HepG2 (cell line): ENCODE measurements around the gene GALNT17.

ENCODE experiments used
- CREB1 ChIP-seq, 2 experiments: fragments of 450-650 bp in 1 of 2; IDR thresholded peaks; 2 replicates each; pipeline ENCODE4 v1.6.1; 2016 to 2017; ENCODE audit warnings: control low read depth in 1 of 2, mild to moderate bottlenecking in 1 of 2, missing compliant biosample characterization in 1 of 2, missing genetic modification characterization in 1 of 2
- EP300 ChIP-seq, 3 experiments: sonication (generic) in 1 of 3; formaldehyde crosslinking in 1 of 3; IDR thresholded peaks; 2 replicates each; pipeline versions ENCODE4 v1.5.1 to v1.6.1; 2011 to 2020; ENCODE audit warnings: low read depth in 2 of 3, low read length in 2 of 3, borderline replicate concordance in 1 of 3, improper control_type of control experiment in 1 of 3, mild to moderate bottlenecking in 1 of 3, missing genetic modification reagents in 1 of 3, moderate library complexity in 1 of 3
- GABPA ChIP-seq, 2 experiments: IDR thresholded peaks; 2 replicates each; pipeline ENCODE4 v1.6.1; 2011 to 2016; ENCODE audit warnings: low read depth in 2 of 2, low read length in 1 of 2, missing biosample characterization in 1 of 2, missing genetic modification characterization in 1 of 2
- POLR2A ChIP-seq, 2 experiments: IDR thresholded peaks; 2 replicates each; pipeline ENCODE4 v1.6.1; 2011; ENCODE audit warnings: low read depth in 2 of 2, low read length in 2 of 2, mild to moderate bottlenecking in 1 of 2, moderate library complexity in 1 of 2; ENCODE audit not compliant: insufficient read depth in 1 of 2
- ZBTB25 ChIP-seq: IDR thresholded peaks from 2 replicates; pipeline ENCODE4 v1.6.1; 2018; ENCODE audit warnings: missing genetic modification reagents
- ZBTB38 ChIP-seq: sonication (generic); formaldehyde crosslinking; IDR thresholded peaks from 2 replicates; pipeline ENCODE4 v1.5.1; 2020; ENCODE audit warnings: mild to moderate bottlenecking, missing genetic modification reagents
- ZNF589 ChIP-seq: sonication (generic); formaldehyde crosslinking; conservative IDR thresholded peaks from 2 replicates; pipeline ENCODE4 v1.8.0; 2022; ENCODE audit warnings: mild to moderate bottlenecking, moderate library complexity, missing genetic modification reagents
- ZNF780A ChIP-seq: sonication (generic); formaldehyde crosslinking; IDR thresholded peaks from 2 replicates; pipeline ENCODE4 v1.8.0; 2022; ENCODE audit warnings: mild to moderate bottlenecking, missing genetic modification reagents, moderate library complexity
- ZNF891 ChIP-seq: sonication (generic); formaldehyde crosslinking; IDR thresholded peaks from 2 replicates; pipeline ENCODE4 v1.5.0; 2020; ENCODE audit warnings: mild to moderate bottlenecking, missing genetic modification reagents
- TF ChIP-seq, protein P1 (sequence below): sonication (generic); formaldehyde crosslinking; IDR thresholded peaks from 2 replicates; pipeline ENCODE4 v1.9.0; 2021; ENCODE audit warnings: missing genetic modification reagents, borderline replicate concordance
- TF ChIP-seq, protein P2 (sequence below): sonication (generic); formaldehyde crosslinking; IDR thresholded peaks from 2 replicates; pipeline ENCODE4 v1.5.0; 2020; ENCODE audit warnings: missing genetic modification reagents, mild to moderate bottlenecking, borderline replicate concordance
- TF ChIP-seq, protein P3 (sequence below): sonication (generic); formaldehyde crosslinking; IDR thresholded peaks from 2 replicates; pipeline ENCODE4 v1.5.0; 2020; ENCODE audit warnings: mild to moderate bottlenecking, missing genetic modification reagents, moderate library complexity
- TF ChIP-seq, protein P4 (sequence below), 2 experiments: IDR thresholded peaks; 2 replicates each; pipeline ENCODE4 v1.6.1; 2011 to 2012; ENCODE audit warnings: low read length in 2 of 2, borderline replicate concordance in 1 of 2, low read depth in 1 of 2, mild to moderate bottlenecking in 1 of 2, moderate library complexity in 1 of 2

DNA sequence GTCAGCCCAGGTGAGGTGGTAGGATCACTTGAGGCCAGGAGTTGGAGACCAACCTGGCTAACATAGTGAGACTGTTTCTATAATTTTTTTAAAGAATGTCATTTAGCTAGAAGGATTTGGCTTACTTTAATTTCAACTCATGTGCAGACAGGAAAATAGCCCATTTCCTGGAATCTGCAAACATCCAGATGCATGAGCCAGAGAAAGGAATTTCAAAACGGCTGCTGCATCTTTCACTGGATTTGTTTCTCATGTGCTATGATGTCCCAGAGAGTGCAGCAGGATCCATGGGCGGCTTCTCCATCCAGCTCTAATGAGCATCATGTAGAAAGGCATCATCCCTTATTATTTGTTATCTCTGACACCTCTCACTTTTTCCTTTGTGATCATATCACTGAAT, 149.3 kb downstream of the GALNT17 start:
- TF ChIP-seq CREB1 (IDR thresholded peaks at IDR 0.05) (no peak), CREB1 (CRISPR knock-in tag; IDR thresholded peaks at IDR 0.05) (no peak), POLR2A (IDR thresholded peaks at IDR 0.05; ENCODE audit: insufficient read depth in 1 of 2, low read depth in 2 of 2, low read length in 2 of 2) (no peak), ZBTB38 (no peak), ZBTB25 (CRISPR knock-in tag) (no peak), ZNF891 (CRISPR knock-in tag) (no peak), GABPA (IDR thresholded peaks at IDR 0.05; ENCODE audit: low read depth, low read length) (no peak), GABPA (CRISPR knock-in tag; IDR thresholded peaks at IDR 0.05; ENCODE audit: low read depth) (no peak), EP300 (IDR thresholded peaks at IDR 0.05; ENCODE audit: low read depth in 2 of 2, low read length in 2 of 2) (no peak), EP300 (CRISPR knock-in tag; IDR thresholded peaks at IDR 0.05; ENCODE audit: borderline replicate concordance) (no peak), ZNF780A (no peak), ZNF589 (CRISPR knock-in tag) (no peak)
- TF ChIP-seq, protein P1, sequence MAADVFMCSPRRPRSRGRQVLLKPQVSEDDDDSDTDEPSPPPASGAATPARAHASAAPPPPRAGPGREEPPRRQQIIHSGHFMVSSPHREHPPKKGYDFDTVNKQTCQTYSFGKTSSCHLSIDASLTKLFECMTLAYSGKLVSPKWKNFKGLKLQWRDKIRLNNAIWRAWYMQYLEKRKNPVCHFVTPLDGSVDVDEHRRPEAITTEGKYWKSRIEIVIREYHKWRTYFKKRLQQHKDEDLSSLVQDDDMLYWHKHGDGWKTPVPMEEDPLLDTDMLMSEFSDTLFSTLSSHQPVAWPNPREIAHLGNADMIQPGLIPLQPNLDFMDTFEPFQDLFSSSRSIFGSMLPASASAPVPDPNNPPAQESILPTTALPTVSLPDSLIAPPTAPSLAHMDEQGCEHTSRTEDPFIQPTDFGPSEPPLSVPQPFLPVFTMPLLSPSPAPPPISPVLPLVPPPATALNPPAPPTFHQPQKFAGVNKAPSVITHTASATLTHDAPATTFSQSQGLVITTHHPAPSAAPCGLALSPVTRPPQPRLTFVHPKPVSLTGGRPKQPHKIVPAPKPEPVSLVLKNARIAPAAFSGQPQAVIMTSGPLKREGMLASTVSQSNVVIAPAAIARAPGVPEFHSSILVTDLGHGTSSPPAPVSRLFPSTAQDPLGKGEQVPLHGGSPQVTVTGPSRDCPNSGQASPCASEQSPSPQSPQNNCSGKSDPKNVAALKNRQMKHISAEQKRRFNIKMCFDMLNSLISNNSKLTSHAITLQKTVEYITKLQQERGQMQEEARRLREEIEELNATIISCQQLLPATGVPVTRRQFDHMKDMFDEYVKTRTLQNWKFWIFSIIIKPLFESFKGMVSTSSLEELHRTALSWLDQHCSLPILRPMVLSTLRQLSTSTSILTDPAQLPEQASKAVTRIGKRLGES (CRISPR knock-in tag) = no peak
- TF ChIP-seq, protein P2, sequence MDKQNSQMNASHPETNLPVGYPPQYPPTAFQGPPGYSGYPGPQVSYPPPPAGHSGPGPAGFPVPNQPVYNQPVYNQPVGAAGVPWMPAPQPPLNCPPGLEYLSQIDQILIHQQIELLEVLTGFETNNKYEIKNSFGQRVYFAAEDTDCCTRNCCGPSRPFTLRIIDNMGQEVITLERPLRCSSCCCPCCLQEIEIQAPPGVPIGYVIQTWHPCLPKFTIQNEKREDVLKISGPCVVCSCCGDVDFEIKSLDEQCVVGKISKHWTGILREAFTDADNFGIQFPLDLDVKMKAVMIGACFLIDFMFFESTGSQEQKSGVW (CRISPR knock-in tag) = no peak
- TF ChIP-seq, protein P3, sequence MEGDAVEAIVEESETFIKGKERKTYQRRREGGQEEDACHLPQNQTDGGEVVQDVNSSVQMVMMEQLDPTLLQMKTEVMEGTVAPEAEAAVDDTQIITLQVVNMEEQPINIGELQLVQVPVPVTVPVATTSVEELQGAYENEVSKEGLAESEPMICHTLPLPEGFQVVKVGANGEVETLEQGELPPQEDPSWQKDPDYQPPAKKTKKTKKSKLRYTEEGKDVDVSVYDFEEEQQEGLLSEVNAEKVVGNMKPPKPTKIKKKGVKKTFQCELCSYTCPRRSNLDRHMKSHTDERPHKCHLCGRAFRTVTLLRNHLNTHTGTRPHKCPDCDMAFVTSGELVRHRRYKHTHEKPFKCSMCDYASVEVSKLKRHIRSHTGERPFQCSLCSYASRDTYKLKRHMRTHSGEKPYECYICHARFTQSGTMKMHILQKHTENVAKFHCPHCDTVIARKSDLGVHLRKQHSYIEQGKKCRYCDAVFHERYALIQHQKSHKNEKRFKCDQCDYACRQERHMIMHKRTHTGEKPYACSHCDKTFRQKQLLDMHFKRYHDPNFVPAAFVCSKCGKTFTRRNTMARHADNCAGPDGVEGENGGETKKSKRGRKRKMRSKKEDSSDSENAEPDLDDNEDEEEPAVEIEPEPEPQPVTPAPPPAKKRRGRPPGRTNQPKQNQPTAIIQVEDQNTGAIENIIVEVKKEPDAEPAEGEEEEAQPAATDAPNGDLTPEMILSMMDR = no peak
- TF ChIP-seq, protein P4, sequence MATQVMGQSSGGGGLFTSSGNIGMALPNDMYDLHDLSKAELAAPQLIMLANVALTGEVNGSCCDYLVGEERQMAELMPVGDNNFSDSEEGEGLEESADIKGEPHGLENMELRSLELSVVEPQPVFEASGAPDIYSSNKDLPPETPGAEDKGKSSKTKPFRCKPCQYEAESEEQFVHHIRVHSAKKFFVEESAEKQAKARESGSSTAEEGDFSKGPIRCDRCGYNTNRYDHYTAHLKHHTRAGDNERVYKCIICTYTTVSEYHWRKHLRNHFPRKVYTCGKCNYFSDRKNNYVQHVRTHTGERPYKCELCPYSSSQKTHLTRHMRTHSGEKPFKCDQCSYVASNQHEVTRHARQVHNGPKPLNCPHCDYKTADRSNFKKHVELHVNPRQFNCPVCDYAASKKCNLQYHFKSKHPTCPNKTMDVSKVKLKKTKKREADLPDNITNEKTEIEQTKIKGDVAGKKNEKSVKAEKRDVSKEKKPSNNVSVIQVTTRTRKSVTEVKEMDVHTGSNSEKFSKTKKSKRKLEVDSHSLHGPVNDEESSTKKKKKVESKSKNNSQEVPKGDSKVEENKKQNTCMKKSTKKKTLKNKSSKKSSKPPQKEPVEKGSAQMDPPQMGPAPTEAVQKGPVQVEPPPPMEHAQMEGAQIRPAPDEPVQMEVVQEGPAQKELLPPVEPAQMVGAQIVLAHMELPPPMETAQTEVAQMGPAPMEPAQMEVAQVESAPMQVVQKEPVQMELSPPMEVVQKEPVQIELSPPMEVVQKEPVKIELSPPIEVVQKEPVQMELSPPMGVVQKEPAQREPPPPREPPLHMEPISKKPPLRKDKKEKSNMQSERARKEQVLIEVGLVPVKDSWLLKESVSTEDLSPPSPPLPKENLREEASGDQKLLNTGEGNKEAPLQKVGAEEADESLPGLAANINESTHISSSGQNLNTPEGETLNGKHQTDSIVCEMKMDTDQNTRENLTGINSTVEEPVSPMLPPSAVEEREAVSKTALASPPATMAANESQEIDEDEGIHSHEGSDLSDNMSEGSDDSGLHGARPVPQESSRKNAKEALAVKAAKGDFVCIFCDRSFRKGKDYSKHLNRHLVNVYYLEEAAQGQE (IDR thresholded peaks at IDR 0.05; ENCODE audit: borderline replicate concordance in 1 of 2, low read depth in 1 of 2, low read length in 2 of 2) = no peak
